Stromal cell of bone marrow (primary cell): Measurements from ENCODE around the gene HCFC1R1.

Experiments
- DNase-seq: peaks from one replicate; pipeline ENCODE4 v3.0.0-alpha.2; 2012; ENCODE audit warnings: low read depth

Gene HCFC1R1

DNA sequence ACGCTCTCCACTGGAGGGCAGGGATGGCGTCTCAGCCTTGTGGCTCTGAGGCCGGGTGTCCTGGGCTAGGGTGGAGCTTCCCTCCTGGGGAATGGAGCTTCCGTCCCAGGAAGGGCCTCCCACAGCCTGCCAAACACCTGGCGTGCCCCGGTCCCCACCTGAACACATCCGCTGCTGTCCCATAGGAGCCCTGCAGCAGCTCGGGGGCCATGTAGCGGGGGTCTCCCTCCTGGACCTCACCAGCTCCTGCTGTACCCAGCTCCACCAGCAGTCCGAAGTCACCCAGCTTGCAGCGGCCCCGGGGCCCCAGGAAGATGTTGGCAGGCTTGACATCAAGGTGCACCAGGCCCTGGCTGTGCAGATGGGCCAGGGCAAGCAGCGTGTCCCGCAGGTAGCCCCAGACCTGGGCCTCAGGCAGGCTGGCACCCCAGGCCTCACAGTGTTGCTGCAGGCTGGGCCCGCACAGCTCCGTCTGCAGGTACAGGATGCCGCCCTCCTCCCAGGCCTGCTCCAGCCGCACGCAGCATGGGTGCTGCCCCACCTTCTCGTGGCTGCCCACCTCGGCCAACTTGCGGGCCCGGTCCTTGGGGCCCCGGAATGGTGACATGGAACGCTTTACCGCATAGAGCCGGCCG lies 48.5 kb downstream of the HCFC1R1 start:
- DNase-seq = no peak

GRCh38 chr16:2974319-2975056 lies 49.3 kb downstream of the HCFC1R1 start:
- DNase-seq = no peak

GRCh38 chr16:2973605-2974318 lies 50.0 kb downstream of the HCFC1R1 start:
- no peak for DNase-seq

- no peak for DNase-seq
Measured at GRCh38 chr16:2973093-2973492, 50.6 kb downstream of the HCFC1R1 start.
